ENCODE data around the gene FKBP1C. TPM values are rescaled to one million over a fixed set of nuclear protein-coding genes. Genes with fewer than 3 reads are reported as not detected.

Gene FKBP1C
- total RNA-seq, 1 donor from 2014 or later: not detected

DNA sequence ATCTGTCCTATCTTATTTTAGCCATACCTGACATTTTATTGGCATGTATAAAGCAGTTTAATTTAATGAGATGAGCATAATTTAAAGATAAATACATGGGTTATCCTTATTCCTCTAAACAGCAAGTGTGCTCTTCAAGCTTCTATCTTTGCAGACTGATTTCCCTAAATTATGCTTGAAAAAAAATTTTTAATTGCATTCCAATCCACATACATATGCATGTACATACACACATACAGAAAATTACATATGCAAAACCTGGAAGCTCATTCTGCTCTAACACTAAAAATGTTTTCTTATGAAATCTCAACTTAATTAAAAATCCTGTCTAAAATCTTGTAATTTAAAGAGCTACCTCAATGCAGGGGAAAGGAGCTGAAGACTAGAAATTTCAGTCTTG is 35.3 kb downstream of the FKBP1C start:
- no peak overlapping the region for H3K27ac ChIP-seq
- no peaks in the 10 kb centered on the region for H3K79me2 ChIP-seq (ENCODE audit: low read depth)
- no peaks in the 10 kb centered on the region for H3K27me3 ChIP-seq
- no peaks in the 10 kb centered on the region for H3K27me3 Mint-ChIP-seq (ENCODE audit: insufficient read depth, low read depth)
- H3K4me1 Mint-ChIP-seq: no peaks in the 10 kb centered on the region
- no peak overlapping the region for H3K27ac Mint-ChIP-seq
- H3F3A ChIP-seq (ENCODE audit: low read depth): no peaks in the 10 kb centered on the region
- H3K4me3 ChIP-seq: no peak overlapping the region
- no peak overlapping the region for H2AFZ ChIP-seq (replicated peaks)
- no peaks in the 10 kb centered on the region for H3K36me3 Mint-ChIP-seq
- H3K9me3 Mint-ChIP-seq: no peaks in the 10 kb centered on the region
- H3K4me1 ChIP-seq: no peaks in the 10 kb centered on the region
- no peak overlapping the region for H3K4me2 ChIP-seq
- no peaks in the 10 kb centered on the region for H4K20me1 ChIP-seq (ENCODE audit: low read depth)
- no peak overlapping the region for H3K9ac ChIP-seq
- no peaks in the 10 kb centered on the region for H3K36me3 ChIP-seq
- DNase-seq (ENCODE audit: low spot score): no peak
- no peak for TF ChIP-seq EZH2phosphoT487 (IDR thresholded peaks at IDR 0.05)
- TF ChIP-seq, protein P1, sequence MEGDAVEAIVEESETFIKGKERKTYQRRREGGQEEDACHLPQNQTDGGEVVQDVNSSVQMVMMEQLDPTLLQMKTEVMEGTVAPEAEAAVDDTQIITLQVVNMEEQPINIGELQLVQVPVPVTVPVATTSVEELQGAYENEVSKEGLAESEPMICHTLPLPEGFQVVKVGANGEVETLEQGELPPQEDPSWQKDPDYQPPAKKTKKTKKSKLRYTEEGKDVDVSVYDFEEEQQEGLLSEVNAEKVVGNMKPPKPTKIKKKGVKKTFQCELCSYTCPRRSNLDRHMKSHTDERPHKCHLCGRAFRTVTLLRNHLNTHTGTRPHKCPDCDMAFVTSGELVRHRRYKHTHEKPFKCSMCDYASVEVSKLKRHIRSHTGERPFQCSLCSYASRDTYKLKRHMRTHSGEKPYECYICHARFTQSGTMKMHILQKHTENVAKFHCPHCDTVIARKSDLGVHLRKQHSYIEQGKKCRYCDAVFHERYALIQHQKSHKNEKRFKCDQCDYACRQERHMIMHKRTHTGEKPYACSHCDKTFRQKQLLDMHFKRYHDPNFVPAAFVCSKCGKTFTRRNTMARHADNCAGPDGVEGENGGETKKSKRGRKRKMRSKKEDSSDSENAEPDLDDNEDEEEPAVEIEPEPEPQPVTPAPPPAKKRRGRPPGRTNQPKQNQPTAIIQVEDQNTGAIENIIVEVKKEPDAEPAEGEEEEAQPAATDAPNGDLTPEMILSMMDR (IDR thresholded peaks at IDR 0.05): no peak
- TF ChIP-seq EZH2 (IDR thresholded peaks at IDR 0.05): no peak
- H3K9me3 ChIP-seq (ENCODE audit: low read depth): no peaks in the 10 kb centered on the region
- no peak overlapping the region for H3K4me3 Mint-ChIP-seq

DNA sequence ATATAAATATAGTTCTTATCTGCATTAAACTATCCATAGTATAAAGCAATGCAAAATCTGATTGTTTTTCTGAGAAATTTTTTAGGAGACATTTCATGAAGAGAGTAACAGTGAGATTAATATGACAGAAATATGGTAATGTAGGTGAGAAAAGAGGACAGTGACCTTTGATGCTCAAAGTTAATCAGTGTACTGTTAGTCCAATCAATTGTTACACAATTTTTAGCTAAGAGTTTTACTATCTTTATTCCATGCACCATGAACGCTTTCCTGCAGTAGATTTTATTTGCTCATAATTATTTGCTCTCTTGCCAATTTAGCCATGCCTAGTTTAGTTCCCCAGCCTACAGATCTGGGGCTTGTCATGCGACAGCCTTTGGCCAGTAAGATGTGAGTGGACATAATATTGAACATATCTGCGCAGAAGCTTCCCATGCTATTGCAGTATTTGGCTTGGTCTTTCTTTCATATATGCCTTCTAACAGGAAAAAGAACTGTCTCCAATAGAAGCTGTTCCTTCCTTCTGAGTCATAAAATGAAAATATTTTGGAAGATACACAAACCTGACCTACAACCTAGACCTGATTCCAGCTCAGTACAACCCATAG is 38.7 kb downstream of the FKBP1C start:
- H3K27me3 Mint-ChIP-seq (ENCODE audit: insufficient read depth, low read depth): peaks cover 3% of the 10 kb centered on the region
- H3K36me3 ChIP-seq: no peaks in the 10 kb centered on the region

DNA sequence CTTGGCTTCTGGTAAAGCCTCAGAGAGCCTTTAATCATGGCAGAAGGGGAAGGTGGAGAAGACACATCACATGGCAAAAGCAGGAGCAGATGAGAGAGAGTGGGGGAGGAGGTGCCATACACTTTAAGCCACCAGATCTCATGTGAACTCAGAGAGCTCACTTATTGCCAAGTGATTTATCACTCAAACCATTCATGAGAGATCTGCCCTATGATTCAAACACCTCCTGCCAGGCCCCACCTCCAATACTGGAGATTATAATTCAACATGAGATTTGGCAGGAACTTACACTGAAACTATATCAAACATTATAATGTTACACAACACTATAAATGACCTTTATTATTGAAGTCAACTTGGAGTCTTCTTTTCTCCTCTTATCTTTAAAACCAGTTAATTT is 47.9 kb downstream of the FKBP1C start:
- H3K79me2 ChIP-seq (ENCODE audit: low read depth): no peaks in the 10 kb centered on the region
- no peaks in the 10 kb centered on the region for H3K36me3 ChIP-seq
- H3F3A ChIP-seq (ENCODE audit: low read depth): no peaks in the 10 kb centered on the region
- H4K20me1 ChIP-seq (ENCODE audit: low read depth): no peaks in the 10 kb centered on the region
- Mint-ChIP-seq H3K36me3 (no peaks in the 10 kb centered on the region), H3K4me3 (no peak overlapping the region), H3K9me3 (no peaks in the 10 kb centered on the region), H3K27me3 (ENCODE audit: insufficient read depth, low read depth) (no peaks in the 10 kb centered on the region), H3K27ac (no peak overlapping the region), H3K4me1 (peaks cover 11% of the 10 kb centered on the region)
- TF ChIP-seq, protein P1 (IDR thresholded peaks at IDR 0.05): no peak
- TF ChIP-seq EZH2 (IDR thresholded peaks at IDR 0.05) (no peak), EZH2phosphoT487 (IDR thresholded peaks at IDR 0.05) (no peak)
- no peaks in the 10 kb centered on the region for H3K4me1 ChIP-seq
- no peak overlapping the region for H3K4me3 ChIP-seq
- no peaks in the 10 kb centered on the region for H3K9me3 ChIP-seq (ENCODE audit: low read depth)
- no peak overlapping the region for H2AFZ ChIP-seq (replicated peaks)
- H3K9ac ChIP-seq: no peak overlapping the region
- H3K4me2 ChIP-seq: no peak overlapping the region
- H3K27me3 ChIP-seq: no peaks in the 10 kb centered on the region
- no peak for DNase-seq (ENCODE audit: low spot score)
- no peak overlapping the region for H3K27ac ChIP-seq

More for the DNA sequence above, 38.7 kb downstream of the FKBP1C start:
- Mint-ChIP-seq H3K4me3 (no peak overlapping the region), H3K36me3 (no peaks in the 10 kb centered on the region), H3K4me1 (no peaks in the 10 kb centered on the region), H3K9me3 (no peaks in the 10 kb centered on the region), H3K27ac (no peak overlapping the region)
- TF ChIP-seq EZH2 (IDR thresholded peaks at IDR 0.05) (no peak), EZH2phosphoT487 (IDR thresholded peaks at IDR 0.05) (no peak)
- TF ChIP-seq, protein P1 (IDR thresholded peaks at IDR 0.05): no peak
- no peak overlapping the region for H3K9ac ChIP-seq
- no peaks in the 10 kb centered on the region for H3K4me1 ChIP-seq
- no peaks in the 10 kb centered on the region for H3K9me3 ChIP-seq (ENCODE audit: low read depth)
- H3F3A ChIP-seq (ENCODE audit: low read depth): no peaks in the 10 kb centered on the region
- H3K79me2 ChIP-seq (ENCODE audit: low read depth): no peaks in the 10 kb centered on the region
- H3K4me3 ChIP-seq: no peak overlapping the region
- H2AFZ ChIP-seq (replicated peaks): no peak overlapping the region
- no peaks in the 10 kb centered on the region for H4K20me1 ChIP-seq (ENCODE audit: low read depth)
- DNase-seq (ENCODE audit: low spot score): no peak
- no peak overlapping the region for H3K4me2 ChIP-seq
- H3K27me3 ChIP-seq: no peaks in the 10 kb centered on the region
- H3K27ac ChIP-seq: no peak overlapping the region

Measured in neural progenitor cell (in vitro differentiated cells).